SK-N-DZ (cell line): ENCODE measurements around the gene ANKRD44.

ENCODE experiments used
- DNase-seq: peaks from one replicate; pipeline ENCODE4 v3.0.0-alpha.2; 2015; ENCODE audit warnings: low spot score

ANKRD44 gene

DNA sequence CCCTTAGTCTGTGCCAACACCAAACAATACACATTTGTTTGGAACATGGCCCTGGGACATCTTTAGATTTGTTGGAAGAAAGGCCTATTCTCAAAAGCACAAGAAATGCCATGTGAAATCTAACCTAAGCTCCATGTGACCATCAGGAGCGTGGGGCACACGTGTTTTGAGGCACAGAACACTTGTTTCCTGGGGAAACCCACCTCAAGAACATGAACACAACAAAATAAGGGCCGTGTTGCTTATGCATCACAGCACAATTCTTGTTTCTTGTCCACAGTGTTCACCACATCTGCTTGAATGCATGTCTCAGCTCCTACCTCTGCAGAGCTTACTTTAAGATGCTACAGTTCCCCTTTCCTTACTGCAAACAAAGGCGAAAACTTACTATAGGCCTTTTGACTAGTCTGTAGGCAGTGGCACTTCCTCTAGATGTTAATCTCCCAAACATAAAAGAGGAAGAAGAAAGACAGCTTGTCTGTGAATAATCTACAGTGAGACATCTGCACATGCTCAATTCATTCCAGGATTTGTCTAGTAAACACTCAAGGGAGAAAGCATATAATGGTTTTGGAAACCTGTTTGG lies 165.0 kb downstream of the ANKRD44 start:
- DNase-seq, result no peak

DNA sequence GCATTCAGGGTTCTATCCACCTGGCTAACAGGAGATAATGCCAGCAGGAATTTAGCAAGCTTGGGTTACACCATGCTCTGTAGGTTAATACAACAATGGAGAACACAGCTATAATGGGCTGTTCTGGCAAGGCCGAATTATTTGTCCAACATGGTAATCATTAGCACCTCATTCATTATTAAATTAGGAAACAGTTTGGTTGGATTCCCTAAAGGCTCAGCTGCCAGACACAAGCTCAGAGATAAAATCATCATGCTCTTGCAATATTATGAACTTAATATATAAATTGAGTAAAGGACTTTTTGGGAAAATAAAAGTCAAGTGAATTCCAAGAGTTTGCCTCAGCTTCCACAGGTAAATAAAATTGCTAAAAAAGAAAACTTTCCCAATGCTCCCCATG lies 166.4 kb downstream of the ANKRD44 start:
- no peak for DNase-seq

DNA sequence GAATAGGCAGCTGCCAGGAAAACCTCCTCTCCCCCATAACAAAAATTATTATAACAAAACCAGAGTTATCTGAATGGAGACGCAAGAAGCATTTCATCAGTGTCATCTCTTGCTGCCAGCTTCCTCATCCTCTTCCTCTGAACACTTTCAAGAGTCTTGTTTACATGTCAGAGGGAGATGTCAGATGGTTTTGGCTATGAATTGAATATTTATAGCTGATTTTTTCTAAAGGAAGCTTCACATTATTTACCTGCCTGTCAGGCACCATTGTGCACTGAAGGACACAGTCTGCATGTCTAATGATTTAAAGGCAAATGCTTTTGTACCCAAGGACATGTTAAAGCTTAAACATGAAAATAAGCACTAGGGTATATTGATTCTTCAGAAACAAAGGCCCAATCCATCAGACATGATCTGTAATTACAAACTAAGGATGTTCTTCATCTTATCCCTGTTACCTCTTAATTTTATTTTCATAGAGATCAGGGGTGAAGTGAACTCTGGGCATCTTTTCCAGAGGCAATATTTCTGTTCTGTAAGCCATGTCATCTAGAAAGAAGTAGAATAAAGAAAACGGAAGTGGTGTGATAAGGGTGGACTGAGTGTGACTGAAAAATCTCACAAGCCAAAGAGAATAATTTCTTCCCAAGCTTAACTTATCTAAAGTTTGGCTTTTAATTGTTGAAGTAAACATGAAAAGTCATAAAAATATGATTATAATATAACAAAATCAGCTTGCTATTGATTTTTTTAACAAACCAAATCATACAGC lies 168.7 kb downstream of the ANKRD44 start:
- no peak for DNase-seq

DNA sequence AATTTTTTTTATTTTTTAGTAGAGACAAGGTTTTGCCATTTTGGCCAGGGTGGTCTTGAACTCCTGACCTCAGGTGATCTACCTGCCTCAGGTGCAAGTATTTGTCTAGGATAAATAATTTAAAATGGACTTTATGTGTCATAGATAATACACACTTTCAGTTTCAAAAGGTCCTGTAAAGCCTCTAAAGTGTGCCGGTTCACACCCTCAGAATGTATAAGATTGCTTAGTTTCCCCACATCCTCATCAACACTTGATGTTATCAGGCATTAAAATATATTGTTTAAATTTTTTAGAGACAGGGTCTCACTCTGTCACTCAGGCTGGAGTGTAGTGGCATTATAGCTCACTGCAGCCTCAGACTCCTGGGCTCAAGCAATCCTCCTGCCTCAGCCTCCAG lies 170.5 kb downstream of the ANKRD44 start:
- DNase-seq, result no peak

DNA sequence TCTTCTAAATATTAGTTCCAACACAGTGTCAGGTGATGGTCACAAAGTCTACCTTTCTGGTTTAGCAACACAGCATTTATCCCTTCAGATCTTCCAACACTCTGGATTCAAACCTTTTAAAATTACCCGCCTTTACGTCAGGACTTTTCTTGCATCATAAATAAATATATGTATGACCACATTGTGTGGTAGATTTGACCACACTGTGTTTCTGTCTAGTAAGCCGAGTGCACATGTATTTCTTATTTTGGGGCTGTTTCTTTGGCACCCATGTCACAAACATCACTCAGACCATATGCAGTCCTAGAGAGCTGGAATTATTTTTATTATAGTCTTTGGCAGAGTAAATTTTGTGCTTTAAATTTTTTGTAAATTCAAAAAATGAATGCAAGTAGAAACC lies 172.1 kb downstream of the ANKRD44 start:
- no peak for DNase-seq

DNA sequence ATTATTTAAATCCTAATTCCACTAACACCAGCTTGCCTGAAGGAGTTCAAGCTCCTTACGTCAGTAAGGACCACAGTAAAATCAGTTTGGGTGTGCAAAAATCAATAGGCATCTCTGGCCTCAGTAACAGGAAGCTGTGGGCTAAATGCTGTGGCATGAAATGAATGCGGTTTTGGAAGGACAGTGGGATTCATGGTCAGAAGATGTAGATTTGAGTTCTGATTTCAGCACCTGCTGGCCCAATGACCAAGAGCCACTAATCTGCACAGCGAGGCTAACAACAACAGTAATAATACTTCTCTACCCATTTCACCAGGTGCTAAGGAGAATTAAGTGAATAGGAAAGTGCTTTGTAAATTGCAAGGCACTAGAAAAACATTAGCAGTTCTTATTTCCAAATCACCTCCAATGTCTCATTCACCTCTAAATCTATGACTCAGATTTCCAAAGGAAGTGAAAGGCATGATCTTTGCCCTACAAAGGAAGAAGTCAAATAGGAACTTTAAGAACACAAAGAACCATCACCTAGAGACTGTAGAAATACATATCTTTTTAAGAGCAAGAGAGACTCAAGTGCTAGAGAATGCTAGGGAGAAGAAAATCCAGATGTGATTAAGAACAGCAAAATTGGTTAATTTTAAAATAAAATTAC lies 172.6 kb downstream of the ANKRD44 start:
- DNase-seq, result no peak

DNA sequence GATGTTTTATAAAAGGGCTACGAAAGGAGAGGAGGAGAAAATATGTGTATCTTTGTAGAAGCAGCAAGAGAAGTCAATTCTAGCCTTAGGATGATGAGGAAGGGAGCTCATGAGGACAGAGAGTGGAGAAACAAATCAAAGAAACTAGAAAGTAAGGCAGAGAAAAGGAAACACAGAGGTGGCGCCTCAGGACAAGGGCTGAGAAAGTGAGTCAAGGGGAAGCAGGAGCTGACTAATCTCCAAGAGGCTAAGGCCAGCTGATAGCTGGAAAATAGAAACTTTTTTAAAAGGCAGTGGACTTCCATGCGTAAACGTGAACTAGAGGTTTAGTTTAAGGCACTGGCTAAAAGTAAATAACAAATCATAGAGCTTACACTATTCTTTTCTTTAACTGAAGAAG lies 173.3 kb downstream of the ANKRD44 start:
- no peak for DNase-seq

DNA sequence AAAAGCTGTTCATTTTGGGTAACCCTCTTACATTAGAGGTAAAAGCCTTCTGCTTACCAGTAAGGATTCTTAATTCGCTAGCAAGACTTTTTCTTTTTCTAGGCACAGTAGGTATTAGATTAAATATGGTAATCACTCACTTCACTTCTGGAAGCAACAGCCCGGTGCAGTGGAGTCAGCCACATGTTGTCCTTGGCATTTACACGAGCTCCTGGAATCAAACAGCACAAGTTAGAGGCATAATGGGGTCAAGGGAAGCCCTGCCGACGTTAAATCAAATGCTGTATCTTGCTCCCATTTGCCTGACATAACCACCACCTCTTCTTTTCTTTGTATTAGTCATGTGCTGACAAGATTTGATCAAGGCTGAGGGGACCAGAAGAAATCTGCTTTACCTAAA lies 174.1 kb downstream of the ANKRD44 start:
- no peak for DNase-seq

DNA sequence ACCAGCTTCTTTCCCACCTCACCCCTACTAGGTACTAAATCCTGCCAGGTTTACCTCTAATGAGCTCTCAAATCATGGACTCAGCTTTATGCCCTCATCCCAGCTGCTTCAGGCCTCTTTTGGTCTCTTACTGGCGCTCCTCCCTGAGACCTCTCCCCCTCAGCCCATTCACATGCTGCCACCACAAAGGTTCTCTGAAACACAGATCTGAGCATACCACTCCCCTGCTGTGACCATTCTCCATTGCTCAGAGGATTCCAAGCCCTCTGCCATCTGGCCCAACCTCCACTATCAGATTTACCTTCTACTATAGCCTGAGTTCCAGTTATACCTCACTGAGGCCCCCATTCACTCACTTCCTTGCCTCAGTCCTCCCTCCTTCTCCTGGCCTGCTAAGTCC lies 174.8 kb downstream of the ANKRD44 start:
- no peak for DNase-seq

DNA sequence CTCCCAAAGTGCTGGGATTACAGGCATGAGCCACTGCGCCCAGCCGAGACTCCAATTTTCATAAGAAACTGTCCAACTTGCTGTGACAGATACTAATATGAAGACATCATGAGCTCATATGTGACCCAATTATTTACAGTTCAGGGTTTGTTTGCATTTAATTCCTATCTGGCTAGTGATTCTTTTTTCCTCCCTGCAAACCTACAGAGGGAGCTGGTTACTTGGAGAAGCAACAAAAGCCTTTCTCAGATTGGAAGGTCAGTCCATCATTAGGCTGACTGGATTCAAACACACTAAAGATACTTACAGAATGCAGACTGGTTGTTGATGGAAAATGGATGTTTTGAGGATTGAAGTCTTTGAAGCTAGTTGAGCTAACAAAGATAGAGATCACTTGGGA lies 176.4 kb downstream of the ANKRD44 start:
- no peak for DNase-seq

DNA sequence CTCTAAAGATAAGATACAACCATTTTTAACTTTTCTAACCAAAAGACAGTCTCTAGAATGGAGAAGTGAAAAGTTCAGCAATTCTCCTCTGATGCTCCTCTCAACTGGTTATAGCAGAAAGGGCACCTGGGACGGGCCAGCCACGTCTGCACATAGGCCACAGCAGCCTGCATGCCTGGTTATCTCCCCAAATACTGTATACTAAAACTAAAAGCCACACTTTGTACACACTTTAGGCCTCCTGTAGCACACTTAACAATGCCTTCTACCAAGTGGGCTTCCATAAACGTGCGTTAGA lies 179.1 kb downstream of the ANKRD44 start:
- DNase-seq, result no peak

DNA sequence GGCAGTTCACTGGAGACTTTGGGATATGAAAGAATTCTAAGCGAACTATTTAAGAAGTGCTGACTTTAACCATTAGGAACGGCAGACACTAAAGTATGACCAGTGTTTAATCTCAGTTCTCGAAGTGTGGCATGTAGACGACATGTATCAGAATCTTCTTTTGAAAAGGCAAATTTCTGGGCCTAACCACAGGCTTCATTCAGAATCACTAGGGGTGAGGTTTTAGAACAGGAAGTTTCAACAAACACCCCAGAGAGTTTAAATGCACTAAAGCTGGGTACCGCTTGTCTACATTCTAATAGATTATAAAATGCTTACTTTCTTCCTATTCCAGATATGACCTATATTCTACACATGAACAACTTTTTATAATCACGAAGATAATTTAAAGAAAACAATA lies 180.3 kb downstream of the ANKRD44 start:
- no peak for DNase-seq

DNA sequence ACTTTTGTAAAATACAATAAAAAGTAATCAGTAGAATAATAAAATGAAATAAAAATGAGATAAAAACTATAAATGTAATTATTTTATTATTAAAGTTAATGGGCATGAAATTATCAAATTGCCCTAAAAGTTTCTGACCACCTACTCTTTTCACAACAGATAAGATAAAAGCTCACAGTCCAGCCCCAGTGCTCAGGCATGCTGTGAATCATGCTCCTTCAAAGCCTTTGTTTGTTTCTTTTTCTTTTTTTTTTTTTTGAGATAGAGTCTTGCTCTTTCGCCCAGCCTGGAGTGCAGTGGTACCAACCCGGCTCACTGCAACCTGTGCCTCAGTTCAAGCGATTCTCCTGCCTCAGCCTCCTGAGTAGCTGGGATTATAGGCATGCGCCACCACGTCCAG lies 181.7 kb downstream of the ANKRD44 start:
- DNase-seq, result no peak

DNA sequence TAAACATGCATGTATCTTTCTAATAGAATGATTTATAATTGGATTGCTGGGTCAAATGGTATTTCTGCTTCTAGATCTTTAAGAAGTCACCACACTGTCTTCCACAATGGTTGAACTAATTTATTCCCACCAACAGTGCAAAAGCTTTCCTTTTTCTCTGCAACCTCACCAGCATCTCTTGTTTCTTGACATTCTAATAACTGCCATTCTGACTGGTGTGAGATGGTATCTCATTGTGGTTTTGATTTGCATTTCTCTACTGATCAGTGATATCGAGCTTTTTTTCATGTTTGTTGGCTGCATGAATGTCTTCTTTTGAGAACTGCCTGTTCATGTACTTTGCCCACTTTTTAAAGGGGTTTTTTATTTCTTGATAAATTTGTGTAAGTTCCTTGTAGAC lies 182.5 kb downstream of the ANKRD44 start:
- DNase-seq, result no peak

DNA sequence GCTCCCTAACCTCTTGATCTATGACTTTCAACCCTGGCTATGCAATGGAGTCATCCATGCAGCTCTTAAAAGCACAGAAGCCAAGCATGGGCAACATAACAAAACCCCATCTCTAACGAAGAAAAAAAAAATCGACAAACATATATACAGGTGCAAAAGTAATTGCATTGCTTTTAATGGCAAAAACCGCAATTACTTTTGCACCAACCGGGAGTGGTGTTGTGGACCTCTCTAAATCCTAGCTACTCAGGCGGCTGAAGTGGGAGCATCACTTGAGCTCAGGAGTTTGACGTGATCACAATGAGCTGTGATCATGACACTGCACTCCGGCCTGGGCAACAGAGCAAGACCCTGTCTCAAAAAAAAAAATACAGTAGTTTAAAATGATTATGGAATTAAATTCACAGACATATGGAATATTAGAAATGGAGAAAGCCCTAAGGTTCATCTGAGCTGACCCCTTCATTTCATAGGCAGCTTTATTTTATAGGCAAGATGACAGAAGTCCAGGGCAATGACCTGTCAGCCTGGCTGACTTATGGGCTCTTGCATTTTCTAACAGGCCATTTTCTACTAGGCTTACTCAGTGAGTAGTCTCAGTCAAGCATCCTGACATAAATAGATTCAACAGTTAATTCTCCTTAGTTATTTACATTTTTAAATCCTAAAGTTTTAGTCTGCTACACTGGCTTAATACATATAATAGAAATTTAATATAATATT lies 183.8 kb downstream of the ANKRD44 start:
- DNase-seq, result no peak

DNA sequence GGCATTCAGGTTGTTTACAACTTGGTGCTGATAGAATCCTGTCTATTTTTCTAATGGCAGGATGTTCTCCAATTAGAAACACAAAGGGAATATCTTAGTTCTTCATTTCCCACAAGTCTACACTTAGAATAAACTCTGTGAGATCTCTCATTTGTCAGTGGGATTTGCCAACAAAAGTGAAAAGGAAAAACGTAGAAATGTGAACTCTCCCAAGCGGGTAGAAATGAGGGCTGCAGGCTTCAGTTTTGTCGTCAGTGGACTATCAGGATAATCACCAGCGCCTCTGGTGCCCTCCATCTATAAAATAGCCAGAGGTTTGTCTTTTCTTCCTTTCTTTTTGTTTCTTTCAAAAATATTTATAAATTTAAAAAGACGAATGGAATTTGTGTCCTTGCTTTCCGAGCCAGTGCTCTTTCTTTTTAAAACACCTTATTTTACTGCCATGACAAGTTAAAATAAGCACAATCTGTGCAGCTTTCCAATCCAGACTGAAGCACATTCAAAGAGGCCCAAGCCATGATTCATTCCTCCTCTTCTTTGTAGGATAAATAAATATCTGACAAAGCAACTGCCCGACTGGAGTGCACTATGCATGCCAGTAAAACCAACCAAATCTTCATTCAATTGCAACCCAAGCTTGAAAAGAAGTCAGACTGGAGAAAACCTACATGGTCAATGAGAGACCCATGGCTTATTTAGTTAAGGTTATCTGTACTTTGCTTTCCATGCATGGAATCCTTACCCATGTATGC lies 185.8 kb downstream of the ANKRD44 start:
- DNase-seq, result no peak

DNA sequence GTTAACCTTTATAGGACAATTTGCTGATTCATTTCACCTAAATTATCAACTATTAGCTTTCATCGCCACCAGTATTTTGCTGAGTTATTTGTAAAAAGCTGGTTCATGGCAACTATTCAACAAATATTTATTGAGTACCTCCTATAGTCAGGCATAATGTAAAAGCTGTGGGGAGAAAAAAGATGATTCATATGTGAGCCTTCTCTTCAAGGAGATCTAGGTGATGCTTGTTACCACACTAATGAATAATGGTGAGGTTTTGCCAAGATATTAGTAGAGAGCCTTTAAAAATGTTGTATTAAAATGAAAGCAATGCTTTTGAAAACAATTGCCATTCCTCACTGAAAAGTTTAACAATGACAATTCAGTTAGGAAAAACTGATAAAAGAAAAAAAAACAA lies 187.8 kb downstream of the ANKRD44 start:
- no peak for DNase-seq

DNA sequence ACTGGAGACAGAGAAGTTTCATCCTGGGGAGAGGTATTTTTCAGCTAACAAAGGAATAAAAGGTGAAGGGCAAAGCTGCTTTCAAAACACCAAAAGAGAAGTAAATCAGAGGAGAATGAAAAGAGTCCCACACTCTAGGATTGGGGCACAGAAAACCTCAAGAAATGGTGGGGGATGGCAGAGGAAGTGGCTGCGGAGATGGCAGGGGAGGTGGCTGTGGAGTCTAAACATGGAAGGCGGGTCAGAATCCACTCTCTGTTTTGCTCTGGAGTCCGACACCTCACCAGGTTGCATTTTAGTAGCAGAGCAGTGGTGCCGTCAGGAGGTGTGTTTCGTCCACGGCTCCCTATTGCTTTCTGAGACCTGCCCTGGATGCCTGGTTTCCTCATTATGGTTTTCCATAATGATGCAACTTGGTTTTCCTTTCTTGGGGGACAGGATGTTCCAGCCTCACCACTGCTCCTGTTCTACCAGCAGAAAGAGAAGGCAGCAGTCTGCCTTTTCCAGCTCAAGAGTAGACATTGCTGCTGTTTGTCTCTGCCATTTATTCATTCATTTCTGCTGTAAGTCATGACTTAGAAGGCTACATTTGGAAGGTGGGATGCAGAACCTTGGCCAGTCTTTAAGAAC lies 188.7 kb downstream of the ANKRD44 start:
- no peak for DNase-seq

DNA sequence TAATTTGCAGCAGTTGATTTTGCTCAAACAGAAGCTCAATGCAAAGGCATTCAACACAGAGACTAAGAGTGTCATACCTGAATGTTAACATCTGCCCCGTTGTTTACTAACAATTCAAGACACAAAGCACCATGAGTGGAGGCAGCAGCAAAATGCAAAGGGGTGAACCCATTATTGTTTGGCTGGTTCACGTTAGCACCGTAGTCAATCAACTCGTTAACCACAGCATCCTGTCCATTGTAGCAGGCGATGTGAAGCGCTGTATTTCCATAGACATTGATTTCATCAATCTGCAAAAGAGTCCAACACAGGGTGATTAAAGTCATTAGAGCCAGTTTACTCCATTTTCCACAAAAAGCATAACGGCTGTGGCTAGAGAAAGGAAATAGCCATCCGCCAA lies 189.3 kb downstream of the ANKRD44 start:
- no peak for DNase-seq

DNA sequence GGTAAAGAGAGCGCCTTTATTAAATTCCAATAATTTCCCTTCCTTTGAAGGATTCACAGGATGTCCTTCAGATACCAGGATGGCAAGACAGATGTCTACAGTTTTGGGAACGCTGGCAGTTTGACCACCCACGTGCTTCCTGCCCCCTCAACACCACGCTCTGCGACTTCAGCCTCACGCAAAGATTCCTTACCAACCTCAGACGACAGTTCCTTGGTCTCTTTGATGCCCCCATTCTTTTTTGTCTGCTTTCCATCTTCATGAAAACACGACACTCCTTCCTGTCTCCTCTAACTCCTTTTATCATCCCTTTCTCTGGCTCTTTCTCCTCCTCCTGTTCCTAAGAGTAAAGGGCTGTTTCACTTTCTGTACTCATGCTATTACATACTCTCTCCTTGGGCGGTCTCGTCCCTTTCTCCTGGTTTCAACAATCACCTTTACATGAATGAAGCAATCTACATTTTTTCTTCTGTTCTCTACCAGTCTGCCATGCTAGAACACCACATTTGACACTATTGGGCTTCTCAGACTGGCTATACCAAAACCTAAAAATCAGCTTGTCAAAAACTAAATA lies 194.2 kb downstream of the ANKRD44 start:
- DNase-seq, result no peak

DNA sequence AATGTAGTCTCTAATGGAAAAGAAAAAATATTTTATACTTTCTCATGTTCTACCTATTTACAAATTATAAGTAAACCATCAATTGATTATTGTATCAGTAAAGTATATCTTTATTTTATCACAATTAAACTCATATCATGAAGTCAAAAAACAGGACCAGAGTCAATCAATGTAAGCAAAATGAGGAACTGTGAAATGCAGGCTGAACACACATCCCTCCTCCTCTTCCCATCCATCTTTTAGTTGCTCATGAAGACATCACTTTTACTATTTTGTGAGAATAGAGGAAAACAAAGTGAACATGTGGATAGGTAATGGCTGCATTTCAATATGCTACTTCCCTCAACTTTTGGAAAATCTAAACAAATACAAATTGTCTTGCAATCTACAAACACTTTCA lies 195.3 kb downstream of the ANKRD44 start:
- DNase-seq, result no peak
